ENCODE data around the gene ADAMTSL2. TPM values are rescaled to one million over a fixed set of nuclear protein-coding genes. Genes with fewer than 3 reads are reported as not detected.

Gene ADAMTSL2
- polyA plus RNA-seq, 1 donor (not counting 4 experiments of a cell fraction or from before 2014, with no cell fraction given): not detected

DNA sequence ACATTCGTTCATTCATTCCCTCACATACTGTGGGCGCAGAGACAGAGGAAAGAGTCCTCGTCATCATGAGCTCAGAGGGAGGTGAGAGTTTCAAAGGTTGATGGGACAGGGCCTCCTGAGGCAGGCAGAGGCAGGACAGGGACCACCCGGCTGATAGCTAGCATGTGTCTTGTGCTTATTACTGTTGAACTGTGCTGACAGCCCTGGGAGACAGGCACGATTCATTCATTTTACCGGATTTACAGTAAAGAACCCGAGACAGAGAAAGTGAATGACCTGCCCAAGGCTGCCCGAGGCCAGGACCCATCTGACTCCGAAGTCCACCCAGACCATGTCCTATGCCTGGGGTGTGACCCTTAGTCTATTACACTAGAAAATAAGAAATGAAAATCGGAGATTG, 79.6 kb downstream of the ADAMTSL2 start:
- dilution Hi-C loops (cut with MboI; ENCODE audit: extremely low pct_ligation_motif_present, low sequenced_read_pairs): no loop called here
- no peak overlapping the region for H3K27ac ChIP-seq (ENCODE audit: control insufficient read depth, insufficient read depth, low read length)
- no peaks in the 10 kb centered on the region for H3K36me3 ChIP-seq (ENCODE audit: control insufficient read depth in 2 of 2, extremely low read depth in 1 of 2, insufficient read depth in 2 of 2, low read length in 2 of 2)
- no peaks in the 10 kb centered on the region for H3K9me3 ChIP-seq (ENCODE audit: control insufficient read depth, low read depth, low read length)
- FAIRE-seq (no peak), DNase-seq (ENCODE audit: low read depth, low spot score) (no peak)
- no peaks in the 10 kb centered on the region for H4K20me1 ChIP-seq (ENCODE audit: control insufficient read depth, extremely low read depth, insufficient read depth, low read length)
- no peak overlapping the region for H3K9ac ChIP-seq (ENCODE audit: control insufficient read depth, extremely low read depth, insufficient read depth, low read length)
- no peaks in the 10 kb centered on the region for H3K9me1 ChIP-seq (ENCODE audit: control insufficient read depth, extremely low read depth, insufficient read depth, low read length)
- TF ChIP-seq EZH2 (IDR thresholded peaks at IDR 0.05; ENCODE audit: low read length) (no peak), CTCF (optimal IDR thresholded peaks at IDR 0.05 in 1 of 3, IDR thresholded peaks at IDR 0.05 in 1 of 3, conservative IDR thresholded peaks at IDR 0.05 in 1 of 3; ENCODE audit: extremely low read depth in 1 of 3, insufficient read depth in 2 of 3, low read length in 3 of 3) (no peak)
- H3K4me1 ChIP-seq (ENCODE audit: control insufficient read depth, extremely low read depth, insufficient read depth, low read length): no peaks in the 10 kb centered on the region
- no peaks in the 10 kb centered on the region for H3K79me2 ChIP-seq (ENCODE audit: control insufficient read depth, insufficient read depth, low read length)
- H3K27me3 ChIP-seq (ENCODE audit: control insufficient read depth, extremely low read depth, insufficient read depth, low read length): peaks cover 58% of the 10 kb centered on the region
- no peak overlapping the region for H3K4me2 ChIP-seq (ENCODE audit: control insufficient read depth, extremely low read depth, insufficient read depth, low read depth, low read length)
- no peak overlapping the region for H2AFZ ChIP-seq (ENCODE audit: control insufficient read depth, low read length)
- H3K4me3 ChIP-seq (ENCODE audit: control insufficient read depth in 2 of 3, extremely low read depth in 1 of 3, insufficient read depth in 2 of 3, low read depth in 1 of 3, low read length in 3 of 3): no peak overlapping the region

- no peak overlapping the region for H3K9ac ChIP-seq (ENCODE audit: control insufficient read depth, extremely low read depth, insufficient read depth, low read length)
- H3K79me2 ChIP-seq (ENCODE audit: control insufficient read depth, insufficient read depth, low read length): no peaks in the 10 kb centered on the region
- H3K4me1 ChIP-seq (ENCODE audit: control insufficient read depth, extremely low read depth, insufficient read depth, low read length): no peaks in the 10 kb centered on the region
- no peak for TF ChIP-seq EZH2 (IDR thresholded peaks at IDR 0.05; ENCODE audit: low read length)
- TF ChIP-seq CTCF (optimal IDR thresholded peaks at IDR 0.05 in 1 of 3, IDR thresholded peaks at IDR 0.05 in 1 of 3, conservative IDR thresholded peaks at IDR 0.05 in 1 of 3; ENCODE audit: extremely low read depth in 1 of 3, insufficient read depth in 2 of 3, low read length in 3 of 3): no peak
- no peaks in the 10 kb centered on the region for H3K36me3 ChIP-seq (ENCODE audit: control insufficient read depth in 2 of 2, extremely low read depth in 1 of 2, insufficient read depth in 2 of 2, low read length in 2 of 2)
- H4K20me1 ChIP-seq (ENCODE audit: control insufficient read depth, extremely low read depth, insufficient read depth, low read length): no peaks in the 10 kb centered on the region
- peaks cover 55% of the 10 kb centered on the region for H3K27me3 ChIP-seq (ENCODE audit: control insufficient read depth, extremely low read depth, insufficient read depth, low read length)
- no peak overlapping the region for H3K4me2 ChIP-seq (ENCODE audit: control insufficient read depth, extremely low read depth, insufficient read depth, low read depth, low read length)
- no peak overlapping the region for H3K27ac ChIP-seq (ENCODE audit: control insufficient read depth, insufficient read depth, low read length)
- no peaks in the 10 kb centered on the region for H3K9me3 ChIP-seq (ENCODE audit: control insufficient read depth, low read depth, low read length)
- H2AFZ ChIP-seq (ENCODE audit: control insufficient read depth, low read length): no peak overlapping the region
- FAIRE-seq: no peak
- DNase-seq (ENCODE audit: low read depth, low spot score): no peak
- dilution Hi-C loops (cut with MboI; ENCODE audit: extremely low pct_ligation_motif_present, low sequenced_read_pairs): no loop called here
- H3K9me1 ChIP-seq (ENCODE audit: control insufficient read depth, extremely low read depth, insufficient read depth, low read length): no peaks in the 10 kb centered on the region
- H3K4me3 ChIP-seq (ENCODE audit: control insufficient read depth in 2 of 3, extremely low read depth in 1 of 3, insufficient read depth in 2 of 3, low read depth in 1 of 3, low read length in 3 of 3): no peak overlapping the region
Observed at GRCh38 chr9:133614678-133615077, 80.2 kb downstream of the ADAMTSL2 start.
